AG09319 (cell line): ENCODE data around the gene MIAT.
A peak's percentile ranks its signal among the peaks of the same experiment; 100 is the strongest.
"Not testable (repeated sequence)": the region's sequence is repeated elsewhere in the genome, so short reads cannot be mapped to it uniquely, and the experiment has no call there.

Experiments
- DNase-seq: peaks from one replicate; pipeline ENCODE4 v3.0.0-alpha.2; 2010; ENCODE audit warnings: low read depth; ENCODE audit errors: extremely low read depth
- CTCF ChIP-seq: IDR thresholded peaks from 2 replicates; pipeline ENCODE4 v1.5.1; 2011; ENCODE audit warnings: low read depth, mild to moderate bottlenecking, inconsistent platforms, low read length, moderate library complexity

MIAT gene

GRCh38 chr22:26656891-26657851 lies at the start of gene MIAT:
MIAT (plus strand) TSS chr22:26657588.
- no peak for DNase-seq
- TF ChIP-seq CTCF: no peak

- DNase-seq: no peak
- no peak for TF ChIP-seq CTCF
Observed at GRCh38 chr22:26608129-26608528, 49.3 kb upstream of the MIAT start.

GRCh38 chr22:26609287-26609686 lies 48.1 kb upstream of the MIAT start:
- TF ChIP-seq CTCF: no peak
- DNase-seq: no peak

- DNase-seq: peak; percentile 55
- no peak for TF ChIP-seq CTCF
Observed at GRCh38 chr22:26610072-26610958, 47.1 kb upstream of the MIAT start.

GRCh38 chr22:26610996-26611395 lies 46.4 kb upstream of the MIAT start:
- DNase-seq: no peak

GRCh38 chr22:26612652-26613051 lies 44.7 kb upstream of the MIAT start:
- DNase-seq: no peak
- no peak for TF ChIP-seq CTCF

More at GRCh38 chr22:26610996-26611395, 46.4 kb upstream of the MIAT start:
- no peak for TF ChIP-seq CTCF

- not testable (repeated sequence) for DNase-seq
Observed at GRCh38 chr22:26613753-26614152, 43.6 kb upstream of the MIAT start.
